ENCODE measurements around the gene CFAP221. TPM values are rescaled to one million over a fixed set of nuclear protein-coding genes. Genes with fewer than 3 reads are reported as not detected.
A peak's percentile ranks its signal among the peaks of the same experiment; 100 is the strongest.

CFAP221 gene
- total and polyA plus RNA-seq, 10 of the 15 experiments (the other 5 are each of a cell fraction or from before 2014, with no cell fraction given) = not detected

DNA sequence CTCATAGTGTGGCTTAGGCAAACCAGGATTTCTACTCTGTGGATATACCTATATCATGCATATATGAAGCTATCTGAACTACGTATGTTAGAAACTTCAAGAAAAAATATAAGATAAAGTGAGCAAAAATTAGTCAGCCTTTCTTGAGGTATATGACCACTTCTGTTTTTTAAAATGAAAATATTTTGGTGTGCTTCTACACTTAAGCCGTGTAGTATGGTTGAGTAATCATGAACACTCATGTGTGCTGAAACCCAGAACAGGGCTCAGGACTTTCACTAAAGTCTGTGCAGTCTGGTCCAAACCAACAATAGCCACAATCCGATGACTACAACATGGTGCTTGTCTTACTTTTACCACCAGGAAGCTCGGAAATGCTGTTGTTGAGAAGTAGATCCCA, 85.9 kb downstream of the CFAP221 start:
- in situ Hi-C loops (cut with MboI) (no loop called here), intact Hi-C loops (cut with micrococcal nuclease; ENCODE audit: unreplicated experiment) (no loop called here)
- peak; percentile 14; the same call in 1 of the 2 replicates for TF ChIP-seq SPI1 (IDR thresholded peaks at IDR 0.05; ENCODE audit: borderline replicate concordance, insufficient read depth, low read depth, low read length)
- TF ChIP-seq FOXM1 (IDR thresholded peaks at IDR 0.05; ENCODE audit: low read depth, low read length) = no peak
- Histone ChIP-seq H2AFZ (ENCODE audit: control insufficient read depth, low read depth, low read length) (no peak overlapping the region), H3K9me3 (replicated peaks; ENCODE audit: control insufficient read depth, insufficient read depth, low read length) (no peaks in the 10 kb centered on the region), H3K9ac (ENCODE audit: control insufficient read depth, insufficient read depth, low read length) (no peak overlapping the region), H3K79me2 (ENCODE audit: control insufficient read depth, insufficient read depth, low read length) (no peaks in the 10 kb centered on the region), H3K4me2 (ENCODE audit: control insufficient read depth, insufficient read depth) (no peak overlapping the region), H3K4me1 (ENCODE audit: control insufficient read depth, insufficient read depth, low read length) (no peaks in the 10 kb centered on the region), H4K20me1 (ENCODE audit: control insufficient read depth, insufficient read depth) (no peaks in the 10 kb centered on the region), H3K36me3 (ENCODE audit: control insufficient read depth in 2 of 2, insufficient read depth in 2 of 2, low read length in 1 of 2) (no peaks in the 10 kb centered on the region), H3K27ac (ENCODE audit: control insufficient read depth, insufficient read depth) (no peak overlapping the region), H3K4me3 (no peak overlapping the region), H3K27me3 (replicated peaks in 1 of 2; ENCODE audit: control insufficient read depth in 2 of 2, insufficient read depth in 2 of 2, low read length in 1 of 2) (peaks cover 0 to 4% of the 10 kb centered on the region in 2 experiments; a peak in 1 of 4 replicates)
- ChIA-PET POLR2A (no interaction called here), CTCF (no interaction called here), RAD21 (ENCODE audit: unreplicated experiment) (no interaction called here), SMC1A (ENCODE audit: uncharacterized antibody, unreplicated experiment) (interaction anchor here (0.8 to 1.5 kb wide), 2 partner anchors 11 to 28 kb away, joined by 3 to 5 read pairs; no protein-coding TSS in a partner anchor)
- ATAC-seq (peak; percentile 56; the same call in 1 of the 3 replicates), DNase-seq (ENCODE audit: low read depth, low spot score) (no peak), FAIRE-seq (no peak)
- WGBS (ENCODE audit: insufficient coverage, insufficient replicate concordance, low lambda C conversion rate, missing lambda C conversion rate) = 12% methylated on average over 4 of the region's 4 CpGs
- BruUV-seq (replicated peaks) = no TSS peak

DNA sequence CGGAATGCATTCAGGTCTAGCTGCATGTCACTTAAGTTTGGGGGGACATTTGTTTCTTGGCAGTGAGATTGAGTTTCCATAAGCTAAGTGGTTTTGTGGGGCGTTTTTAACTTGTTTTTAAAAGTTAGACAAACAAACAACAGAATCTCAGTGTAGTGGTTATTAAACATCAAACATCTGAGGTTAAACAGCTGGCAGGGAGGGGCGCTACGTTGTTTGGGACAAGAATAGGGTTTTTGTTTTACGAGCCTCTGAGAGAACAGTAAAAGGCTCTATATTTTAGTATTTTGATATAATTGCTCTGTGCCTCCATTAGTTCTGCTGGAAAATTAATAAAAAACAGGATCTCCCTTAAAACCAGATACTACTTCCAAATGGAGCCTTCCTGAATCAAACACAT, 93.1 kb downstream of the CFAP221 start:
- SMC1A ChIA-PET (ENCODE audit: uncharacterized antibody, unreplicated experiment) = interaction anchor here (1.0 to 1.4 kb wide), 2 partner anchors 24 to 25 kb away, joined by 3 read pairs; no protein-coding TSS in a partner anchor
- H3K27ac ChIP-seq (ENCODE audit: control insufficient read depth, insufficient read depth) = no peak overlapping the region
- H3K9me3 ChIP-seq (replicated peaks; ENCODE audit: control insufficient read depth, insufficient read depth, low read length) = no peaks in the 10 kb centered on the region
- no peaks in the 10 kb centered on the region; a peak in 1 of 4 replicates for H3K27me3 ChIP-seq (replicated peaks in 1 of 2; ENCODE audit: control insufficient read depth in 2 of 2, insufficient read depth in 2 of 2, low read length in 1 of 2)
- no peak overlapping the region for H3K9ac ChIP-seq (ENCODE audit: control insufficient read depth, insufficient read depth, low read length)
- DNase-seq (ENCODE audit: low read depth, low spot score) = no peak
- H3K79me2 ChIP-seq (ENCODE audit: control insufficient read depth, insufficient read depth, low read length) = no peaks in the 10 kb centered on the region
- in situ Hi-C loops (cut with MboI) (no loop called here), intact Hi-C loops (cut with micrococcal nuclease; ENCODE audit: unreplicated experiment) (no loop called here)
- H3K4me2 ChIP-seq (ENCODE audit: control insufficient read depth, insufficient read depth) = no peak overlapping the region
- no peak for TF ChIP-seq FOXK2 (IDR thresholded peaks at IDR 0.05)
- no peak for TF ChIP-seq DPF2 (IDR thresholded peaks at IDR 0.05)
- TF ChIP-seq CEBPB (IDR thresholded peaks at IDR 0.05; ENCODE audit: borderline replicate concordance in 1 of 2, low read depth in 2 of 2, low read length in 2 of 2) = no peak
- TF ChIP-seq, protein P1, sequence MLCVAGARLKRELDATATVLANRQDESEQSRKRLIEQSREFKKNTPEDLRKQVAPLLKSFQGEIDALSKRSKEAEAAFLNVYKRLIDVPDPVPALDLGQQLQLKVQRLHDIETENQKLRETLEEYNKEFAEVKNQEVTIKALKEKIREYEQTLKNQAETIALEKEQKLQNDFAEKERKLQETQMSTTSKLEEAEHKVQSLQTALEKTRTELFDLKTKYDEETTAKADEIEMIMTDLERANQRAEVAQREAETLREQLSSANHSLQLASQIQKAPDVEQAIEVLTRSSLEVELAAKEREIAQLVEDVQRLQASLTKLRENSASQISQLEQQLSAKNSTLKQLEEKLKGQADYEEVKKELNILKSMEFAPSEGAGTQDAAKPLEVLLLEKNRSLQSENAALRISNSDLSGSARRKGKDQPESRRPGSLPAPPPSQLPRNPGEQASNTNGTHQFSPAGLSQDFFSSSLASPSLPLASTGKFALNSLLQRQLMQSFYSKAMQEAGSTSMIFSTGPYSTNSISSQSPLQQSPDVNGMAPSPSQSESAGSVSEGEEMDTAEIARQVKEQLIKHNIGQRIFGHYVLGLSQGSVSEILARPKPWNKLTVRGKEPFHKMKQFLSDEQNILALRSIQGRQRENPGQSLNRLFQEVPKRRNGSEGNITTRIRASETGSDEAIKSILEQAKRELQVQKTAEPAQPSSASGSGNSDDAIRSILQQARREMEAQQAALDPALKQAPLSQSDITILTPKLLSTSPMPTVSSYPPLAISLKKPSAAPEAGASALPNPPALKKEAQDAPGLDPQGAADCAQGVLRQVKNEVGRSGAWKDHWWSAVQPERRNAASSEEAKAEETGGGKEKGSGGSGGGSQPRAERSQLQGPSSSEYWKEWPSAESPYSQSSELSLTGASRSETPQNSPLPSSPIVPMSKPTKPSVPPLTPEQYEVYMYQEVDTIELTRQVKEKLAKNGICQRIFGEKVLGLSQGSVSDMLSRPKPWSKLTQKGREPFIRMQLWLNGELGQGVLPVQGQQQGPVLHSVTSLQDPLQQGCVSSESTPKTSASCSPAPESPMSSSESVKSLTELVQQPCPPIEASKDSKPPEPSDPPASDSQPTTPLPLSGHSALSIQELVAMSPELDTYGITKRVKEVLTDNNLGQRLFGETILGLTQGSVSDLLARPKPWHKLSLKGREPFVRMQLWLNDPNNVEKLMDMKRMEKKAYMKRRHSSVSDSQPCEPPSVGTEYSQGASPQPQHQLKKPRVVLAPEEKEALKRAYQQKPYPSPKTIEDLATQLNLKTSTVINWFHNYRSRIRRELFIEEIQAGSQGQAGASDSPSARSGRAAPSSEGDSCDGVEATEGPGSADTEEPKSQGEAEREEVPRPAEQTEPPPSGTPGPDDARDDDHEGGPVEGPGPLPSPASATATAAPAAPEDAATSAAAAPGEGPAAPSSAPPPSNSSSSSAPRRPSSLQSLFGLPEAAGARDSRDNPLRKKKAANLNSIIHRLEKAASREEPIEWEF (IDR thresholded peaks at IDR 0.05; ENCODE audit: insufficient replicate concordance, low read depth, low read length) = no peak
- TF ChIP-seq, protein P2, sequence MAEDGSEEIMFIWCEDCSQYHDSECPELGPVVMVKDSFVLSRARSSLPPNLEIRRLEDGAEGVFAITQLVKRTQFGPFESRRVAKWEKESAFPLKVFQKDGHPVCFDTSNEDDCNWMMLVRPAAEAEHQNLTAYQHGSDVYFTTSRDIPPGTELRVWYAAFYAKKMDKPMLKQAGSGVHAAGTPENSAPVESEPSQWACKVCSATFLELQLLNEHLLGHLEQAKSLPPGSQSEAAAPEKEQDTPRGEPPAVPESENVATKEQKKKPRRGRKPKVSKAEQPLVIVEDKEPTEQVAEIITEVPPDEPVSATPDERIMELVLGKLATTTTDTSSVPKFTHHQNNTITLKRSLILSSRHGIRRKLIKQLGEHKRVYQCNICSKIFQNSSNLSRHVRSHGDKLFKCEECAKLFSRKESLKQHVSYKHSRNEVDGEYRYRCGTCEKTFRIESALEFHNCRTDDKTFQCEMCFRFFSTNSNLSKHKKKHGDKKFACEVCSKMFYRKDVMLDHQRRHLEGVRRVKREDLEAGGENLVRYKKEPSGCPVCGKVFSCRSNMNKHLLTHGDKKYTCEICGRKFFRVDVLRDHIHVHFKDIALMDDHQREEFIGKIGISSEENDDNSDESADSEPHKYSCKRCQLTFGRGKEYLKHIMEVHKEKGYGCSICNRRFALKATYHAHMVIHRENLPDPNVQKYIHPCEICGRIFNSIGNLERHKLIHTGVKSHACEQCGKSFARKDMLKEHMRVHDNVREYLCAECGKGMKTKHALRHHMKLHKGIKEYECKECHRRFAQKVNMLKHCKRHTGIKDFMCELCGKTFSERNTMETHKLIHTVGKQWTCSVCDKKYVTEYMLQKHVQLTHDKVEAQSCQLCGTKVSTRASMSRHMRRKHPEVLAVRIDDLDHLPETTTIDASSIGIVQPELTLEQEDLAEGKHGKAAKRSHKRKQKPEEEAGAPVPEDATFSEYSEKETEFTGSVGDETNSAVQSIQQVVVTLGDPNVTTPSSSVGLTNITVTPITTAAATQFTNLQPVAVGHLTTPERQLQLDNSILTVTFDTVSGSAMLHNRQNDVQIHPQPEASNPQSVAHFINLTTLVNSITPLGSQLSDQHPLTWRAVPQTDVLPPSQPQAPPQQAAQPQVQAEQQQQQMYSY (CRISPR knock-in tag; IDR thresholded peaks at IDR 0.05) = no peak
- 19% methylated on average over 5 of the region's 5 CpGs for WGBS (ENCODE audit: insufficient coverage, insufficient replicate concordance, low lambda C conversion rate, missing lambda C conversion rate)
- BruUV-seq (replicated peaks) = no TSS peak
- CTCF ChIA-PET = interaction anchor here (0.6 to 1.4 kb wide), 2 partner anchors 10 to 1443 kb away, joined by 3 to 4 read pairs; no protein-coding TSS in a partner anchor
- no peaks in the 10 kb centered on the region for H3K36me3 ChIP-seq (ENCODE audit: control insufficient read depth in 2 of 2, insufficient read depth in 2 of 2, low read length in 1 of 2)
- POLR2A ChIA-PET = no interaction called here
- no peaks in the 10 kb centered on the region; the same call in 1 of the 2 replicates for H4K20me1 ChIP-seq (ENCODE audit: control insufficient read depth, insufficient read depth)
- no peak for FAIRE-seq
- no peak overlapping the region for H2AFZ ChIP-seq (ENCODE audit: control insufficient read depth, low read depth, low read length)
- RAD21 ChIA-PET (ENCODE audit: unreplicated experiment) = interaction anchor here (0.5 to 0.6 kb wide), 2 partner anchors 473 to 510 kb away, joined by 3 to 4 read pairs; no protein-coding TSS in a partner anchor
- H3K4me1 ChIP-seq (ENCODE audit: control insufficient read depth, insufficient read depth, low read length) = no peaks in the 10 kb centered on the region
- H3K4me3 ChIP-seq = no peak overlapping the region
- ATAC-seq = no peak
